Hematopoietic multipotent progenitor cell treated with erythropoietin and hydrocortisone succinate and interleukin-3 and kit ligand, for 15 days (in vitro differentiated cells): ENCODE data around the gene TEX26.
A peak's percentile ranks its signal among the peaks of the same experiment; 100 is the strongest.

Experiments used
- DNase-seq: peaks from one replicate; pipeline ENCODE4 v3.0.0-alpha.2; 2015; ENCODE audit warnings: low spot score

TEX26 gene

GRCh38 chr13:30976025-30976424, 43.6 kb downstream of the TEX26 start:
- no peak for DNase-seq

- peak; percentile 10 for DNase-seq
Measured at GRCh38 chr13:30978981-30979956, 46.8 kb downstream of the TEX26 start.

DNA sequence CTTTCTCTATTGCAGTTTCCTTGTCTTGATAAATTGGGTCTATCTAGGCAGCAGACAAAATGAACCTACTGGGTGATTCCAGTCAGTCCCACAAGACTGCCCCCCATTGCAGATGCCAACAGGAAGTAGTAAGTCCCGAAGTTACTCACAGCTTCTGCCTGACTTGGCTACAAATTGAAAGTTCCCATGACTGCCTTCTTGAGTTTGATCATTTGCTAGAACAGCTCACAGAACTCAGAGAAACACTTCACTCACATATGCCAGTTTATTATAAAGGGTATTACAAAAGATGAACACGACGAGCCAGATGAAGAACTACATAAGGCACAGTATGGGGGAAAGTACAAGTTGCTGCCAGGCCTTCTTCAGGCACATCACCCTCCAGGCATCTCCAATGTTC, 50.0 kb downstream of the TEX26 start:
- no peak for DNase-seq

DNA sequence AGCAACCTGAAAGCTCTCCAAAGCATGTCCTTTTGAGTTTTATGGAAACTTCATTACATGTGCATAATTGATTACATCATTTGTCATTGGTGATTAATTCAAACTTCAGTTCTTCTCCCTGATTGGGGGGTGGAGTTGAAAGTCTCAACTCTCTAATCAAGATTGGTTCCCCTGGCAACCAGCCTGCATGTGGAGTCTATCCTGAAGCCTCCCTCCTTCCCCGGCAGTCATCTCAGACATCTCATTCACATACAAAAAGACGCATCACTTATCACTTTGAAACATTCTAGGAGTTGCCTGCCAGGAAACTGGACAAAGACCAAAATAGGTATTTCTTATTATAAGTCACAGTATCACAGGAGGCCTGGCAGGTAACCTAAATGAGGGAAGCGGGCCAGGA, 50.5 kb downstream of the TEX26 start:
- DNase-seq = no peak

DNA sequence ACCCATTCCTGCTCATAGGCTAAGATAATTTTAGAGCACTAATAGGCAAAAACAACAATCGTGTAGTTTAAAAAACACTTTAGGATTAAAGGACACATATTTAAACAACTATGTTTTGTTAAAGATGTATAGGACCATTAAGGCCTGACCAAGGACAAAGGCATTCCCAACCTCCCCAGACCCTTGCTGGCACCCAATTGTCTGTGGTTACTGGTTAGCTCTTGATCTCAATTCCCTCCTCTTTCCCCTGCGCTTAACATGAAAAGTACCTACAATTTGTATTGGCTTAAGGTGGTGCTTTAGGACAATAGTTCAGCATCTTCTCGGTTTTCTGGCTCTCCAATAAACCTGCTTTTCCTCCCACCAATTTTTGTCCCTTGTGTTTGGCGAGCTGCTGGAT, 51.0 kb downstream of the TEX26 start:
- no peak for DNase-seq

DNA sequence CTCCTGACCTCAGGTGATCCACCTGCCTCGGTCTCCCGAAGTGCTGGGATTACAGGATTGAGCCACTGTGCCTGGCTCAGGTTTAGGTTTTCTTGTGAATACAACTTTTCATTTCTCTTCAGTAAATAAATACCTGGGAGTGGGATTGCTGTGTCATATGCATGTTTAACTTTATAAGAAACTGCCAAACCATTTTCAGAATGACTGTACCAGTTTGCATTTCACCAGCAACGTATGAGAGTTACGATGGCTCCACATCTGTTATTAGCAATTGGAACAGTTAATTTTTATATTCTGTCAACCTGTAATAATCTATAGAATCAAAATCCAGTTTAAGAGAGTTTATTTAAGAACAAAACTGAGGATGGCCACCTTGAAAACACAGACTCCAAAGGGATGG, 52.2 kb downstream of the TEX26 start:
- no peak for DNase-seq

DNA sequence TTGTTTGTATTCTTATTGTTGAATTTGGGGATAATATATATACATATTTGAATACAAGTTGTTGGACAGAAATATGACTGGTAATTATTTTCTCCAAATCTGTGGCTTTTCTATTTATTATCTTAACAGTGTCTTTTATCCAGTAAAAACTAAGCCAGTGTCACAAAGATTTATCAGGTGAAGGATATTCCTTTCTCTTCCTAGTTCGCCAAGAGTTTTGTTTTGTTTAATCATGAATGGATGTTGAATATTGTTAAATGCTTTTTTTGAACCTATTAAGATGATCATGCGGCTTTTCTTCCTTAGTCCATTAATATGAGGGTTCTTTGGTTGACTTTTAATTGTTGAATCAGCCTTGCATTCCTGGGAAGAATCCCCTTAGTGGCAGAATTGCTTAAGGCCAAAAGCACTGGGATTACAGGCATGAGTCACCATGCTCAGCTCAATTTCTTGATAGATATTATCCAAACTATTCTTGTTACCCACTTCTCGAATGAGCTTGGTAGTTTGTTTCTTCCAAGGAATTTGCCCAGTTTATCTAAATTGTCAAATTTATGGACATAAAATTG, 53.3 kb downstream of the TEX26 start:
- DNase-seq = no peak

DNA sequence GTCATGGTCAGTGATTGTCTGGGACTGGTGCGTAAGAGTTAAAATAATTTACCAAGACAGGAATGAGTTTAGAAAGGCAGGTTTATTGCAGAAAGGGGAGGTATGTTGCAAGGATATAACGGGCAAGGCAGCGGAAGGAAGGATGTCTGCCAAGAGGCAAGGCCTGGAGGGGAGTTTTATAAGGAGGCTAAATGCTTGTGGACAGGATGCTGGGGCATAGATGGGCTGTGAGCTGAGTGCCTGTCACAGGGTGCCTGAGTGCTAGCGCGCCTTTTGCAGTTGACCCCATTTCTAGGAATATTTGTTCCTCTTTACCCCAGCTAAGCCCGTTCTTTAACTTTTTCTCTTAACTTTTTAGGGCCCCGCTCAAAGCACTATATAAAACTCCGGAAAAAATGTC, 58.7 kb downstream of the TEX26 start:
- no peak for DNase-seq

- DNase-seq = no peak
Measured at GRCh38 chr13:30991922-30992321, 59.5 kb downstream of the TEX26 start.

DNA sequence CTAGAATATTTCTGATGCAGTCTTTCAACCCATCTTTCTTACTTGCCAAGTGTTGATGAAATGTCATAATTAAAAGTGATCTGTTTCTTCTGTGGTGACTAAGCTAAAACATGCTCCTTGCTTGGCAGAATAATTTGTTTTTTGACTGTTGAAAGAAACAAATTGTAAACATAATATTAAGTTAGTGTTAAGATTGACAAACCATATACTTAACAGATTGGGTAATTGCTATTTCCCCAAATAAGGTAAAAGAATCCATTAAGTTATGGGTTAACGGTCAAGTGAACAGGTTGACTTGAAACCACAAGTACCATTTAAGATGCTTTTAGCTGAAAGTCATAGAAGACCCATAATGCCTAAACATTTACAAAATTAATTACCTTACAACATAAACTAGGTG, 62.9 kb downstream of the TEX26 start:
- no peak for DNase-seq

- DNase-seq = no peak
Measured at GRCh38 chr13:30997697-30998096, 65.2 kb downstream of the TEX26 start.

GRCh38 chr13:30998136-30999088, 66.0 kb downstream of the TEX26 start:
- DNase-seq = no peak

- no peak for DNase-seq
Measured at GRCh38 chr13:31000889-31001288, 68.4 kb downstream of the TEX26 start.

DNA sequence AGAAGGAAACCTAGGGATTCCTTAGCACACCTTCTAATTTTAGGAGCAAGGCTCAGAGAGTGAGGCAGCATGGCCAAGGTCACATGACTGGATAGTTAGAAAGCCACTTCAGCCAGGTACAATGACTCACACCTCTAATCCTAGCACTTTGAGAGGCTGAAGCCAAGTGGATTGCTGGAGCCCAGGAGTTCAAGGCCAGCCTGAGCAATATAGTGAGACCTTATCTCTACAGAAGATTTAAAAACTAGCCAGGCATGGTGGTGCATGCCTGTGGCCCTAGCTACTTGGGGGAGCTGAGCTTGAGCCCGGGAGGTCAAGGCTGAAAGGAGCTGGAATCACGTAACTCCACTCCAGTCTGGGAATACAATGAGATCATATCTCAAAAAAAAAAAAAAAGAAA, 69.2 kb downstream of the TEX26 start:
- DNase-seq = no peak

DNA sequence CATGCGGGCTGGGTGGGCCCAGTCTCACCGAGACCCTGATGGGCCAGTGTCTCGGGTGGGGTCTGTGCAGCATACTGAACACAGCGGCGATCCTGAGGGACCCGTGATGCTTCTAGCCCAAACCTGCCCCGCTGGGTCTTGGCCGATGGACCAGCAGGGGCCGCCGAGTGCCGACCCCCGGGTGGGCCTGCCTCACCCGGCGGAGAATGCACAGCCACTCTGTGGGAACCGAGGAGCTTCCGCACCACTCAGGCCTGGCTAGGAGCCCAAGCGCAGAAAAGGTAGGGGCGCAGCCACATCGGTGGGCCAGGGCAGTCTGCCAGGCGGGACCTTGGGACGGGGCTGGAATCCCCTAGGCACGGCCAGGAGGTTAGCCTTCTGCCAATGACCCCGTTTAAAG, 72.6 kb downstream of the TEX26 start:
- DNase-seq = no peak

DNA sequence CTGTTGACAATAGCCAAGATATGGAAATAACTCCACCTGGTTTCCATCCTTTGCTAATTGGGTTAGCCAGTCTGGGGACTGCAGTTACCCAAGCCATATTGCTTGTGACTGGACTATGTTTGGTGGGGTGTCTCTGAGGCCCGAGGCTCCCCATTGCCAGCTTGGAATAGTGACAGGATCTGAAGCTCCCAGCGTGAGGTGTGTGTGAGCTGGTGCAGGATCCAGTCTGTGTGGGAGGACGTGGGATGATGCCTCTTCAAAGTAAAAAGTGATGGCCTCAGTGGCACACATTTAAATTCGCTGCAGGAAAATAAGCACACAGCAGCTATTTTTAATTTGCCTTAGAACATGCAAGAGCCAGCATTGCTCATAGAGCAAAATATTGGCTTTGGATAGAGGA, 75.0 kb downstream of the TEX26 start:
- DNase-seq = no peak

- no peak for DNase-seq
Measured at GRCh38 chr13:31008400-31009115, 76.1 kb downstream of the TEX26 start.

DNA sequence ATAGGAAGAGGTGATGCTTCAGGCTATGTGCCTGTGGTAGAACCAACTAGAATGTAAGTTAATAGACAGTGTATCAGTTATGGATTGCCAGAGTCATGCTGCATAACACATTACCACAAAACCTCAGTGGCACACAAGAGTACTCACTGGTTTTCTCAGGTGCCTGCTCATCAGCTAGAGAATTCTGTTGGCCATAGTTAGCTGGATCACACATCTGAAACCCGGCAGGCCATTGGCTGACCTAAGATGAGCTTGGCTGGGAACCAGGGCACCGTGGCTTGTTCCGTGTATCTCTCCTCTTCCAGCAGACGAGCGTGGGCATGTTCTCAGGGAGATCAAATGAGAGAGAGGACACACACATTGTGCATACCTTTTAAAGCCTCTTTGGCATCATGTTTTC, 76.7 kb downstream of the TEX26 start:
- no peak for DNase-seq

DNA sequence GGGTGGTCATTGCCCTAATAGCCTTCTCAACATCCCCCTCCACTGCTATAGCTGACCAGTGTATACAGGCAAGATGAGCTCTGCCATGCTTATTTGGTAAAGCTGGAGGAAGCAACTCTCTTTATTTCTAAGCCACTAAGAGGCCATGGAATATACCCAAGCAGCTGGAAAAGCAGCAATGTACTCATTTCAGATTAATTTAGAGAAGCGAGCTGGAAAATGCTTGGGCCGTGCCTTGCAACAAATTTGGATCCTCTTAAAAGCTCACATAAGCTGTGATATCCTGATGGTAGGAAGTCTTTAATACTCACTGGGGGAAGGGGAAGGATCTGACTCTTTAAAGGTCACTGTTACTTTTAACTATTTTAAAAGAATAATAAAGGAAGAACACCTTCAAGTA, 77.8 kb downstream of the TEX26 start:
- no peak for DNase-seq

GRCh38 chr13:31011193-31011860, 78.9 kb downstream of the TEX26 start:
- no peak for DNase-seq
